Suprapubic skin (tissue), 3 donors: ENCODE results near the gene TP53AIP1.

ENCODE experiments used
- CTCF ChIP-seq, 2 donors: fragments of 200-600 bp in 1 of 2; fragments of 450-650 bp in 1 of 2; sonication (generic) in 1 of 2; IDR thresholded peaks; one replicate each; pipeline ENCODE4 v1.5.1; 2016 to 2019; ENCODE audit warnings: antibody characterized with exemption in 2 of 2, mild to moderate bottlenecking in 1 of 2, moderate library complexity in 1 of 2
- POLR2AphosphoS5 ChIP-seq, 3 donors: sonication (generic); formaldehyde crosslinking; IDR thresholded peaks; one replicate each; pipeline ENCODE4 v1.6.1; 2017; ENCODE audit warnings: antibody characterized with exemption in 3 of 3

- TF ChIP-seq CTCF (IDR thresholded peaks at IDR 0.05) (no peak), POLR2AphosphoS5 (IDR thresholded peaks at IDR 0.05) (no peak)
These were observed 20.9 kb downstream of the TP53AIP1 start for GRCh38 chr11:128921793-128922192.
